GM23338 (cell line): Measurements from ENCODE around the gene ENPP1. TPM values are rescaled to one million over a fixed set of nuclear protein-coding genes. Genes with fewer than 3 reads are reported as not detected.
"Not testable (repeated sequence)": the region's sequence is repeated elsewhere in the genome, so short reads cannot be mapped to it uniquely, and the experiment has no call there.

ENCODE experiments used
- ATAC-seq: fragments of 200-7000 bp; cut with Tn5 transposase; 3 replicates; pipeline ENCODE4 v1.9.1; 2020
- DNase-seq: peaks from one replicate; pipeline ENCODE4 v3.0.0-alpha.2; 2015; ENCODE audit warnings: low spot score
- H2AFZ ChIP-seq: fragments of 200-600 bp; sonication (generic); 2 replicates; pipeline ENCODE4 v1.8.0; 2016; ENCODE audit warnings: antibody characterized with exemption, mild to moderate bottlenecking, moderate library complexity
- H3F3A ChIP-seq: fragments of 200-600 bp; sonication (generic); replicated peaks from 2 replicates; pipeline ENCODE4 v1.8.0; 2017; ENCODE audit warnings: antibody characterized with exemption, mixed run types, low read depth
- H3K27ac ChIP-seq: fragments of 200-600 bp; sonication (generic); 2 replicates; pipeline ENCODE4 v1.6.1; 2016; ENCODE audit warnings: low read depth
- H3K27me3 ChIP-seq: fragments of 200-600 bp; sonication (generic); 2 replicates; pipeline ENCODE4 v1.8.0; 2016; ENCODE audit warnings: mild to moderate bottlenecking, mixed run types, moderate library complexity; ENCODE audit not compliant: insufficient read depth
- H3K36me3 ChIP-seq: fragments of 200-600 bp; sonication (generic); 2 replicates; pipeline ENCODE4 v1.8.0; 2016; ENCODE audit warnings: mild to moderate bottlenecking; ENCODE audit not compliant: insufficient read depth
- H3K4me1 ChIP-seq: fragments of 200-600 bp; sonication (generic); 2 replicates; pipeline ENCODE4 v1.8.0; 2016; ENCODE audit warnings: mild to moderate bottlenecking, moderate library complexity; ENCODE audit not compliant: insufficient read depth
- H3K4me2 ChIP-seq: fragments of 200-600 bp; sonication (generic); 2 replicates; pipeline ENCODE4 v1.7.1; 2017; ENCODE audit warnings: mixed run types
- H3K4me3 ChIP-seq: fragments of 200-600 bp; sonication (generic); 2 replicates; pipeline ENCODE4 v1.6.1; 2016; ENCODE audit warnings: mixed run types
- H3K79me2 ChIP-seq: fragments of 200-600 bp; sonication (generic); replicated peaks from 2 replicates; pipeline ENCODE4 v1.8.0; 2017; ENCODE audit warnings: mild to moderate bottlenecking; ENCODE audit not compliant: insufficient read depth
- H3K9me2 ChIP-seq: fragments of 200-600 bp; sonication (generic); 2 replicates; pipeline ENCODE4 v1.8.0; 2017; ENCODE audit not compliant: insufficient read depth
- H4K20me1 ChIP-seq: fragments of 200-600 bp; sonication (generic); replicated peaks from 2 replicates; pipeline ENCODE4 v1.8.0; 2017; ENCODE audit warnings: mild to moderate bottlenecking; ENCODE audit not compliant: insufficient read depth
- H3K27ac Mint-ChIP-seq: 2 replicates; pipeline ENCODE4 v1.8.0; 2020; ENCODE audit warnings: inconsistent platforms, mild to moderate bottlenecking, moderate library complexity, mixed read lengths
- H3K27me3 Mint-ChIP-seq: 3 replicates; pipeline ENCODE4 v1.8.0; 2022; ENCODE audit warnings: low read depth, mild to moderate bottlenecking, moderate library complexity, mixed read lengths, inconsistent platforms; ENCODE audit not compliant: insufficient read depth, poor library complexity
- H3K36me3 Mint-ChIP-seq: 3 replicates; pipeline ENCODE4 v1.8.0; 2021; ENCODE audit warnings: low read depth, mild to moderate bottlenecking, inconsistent platforms, moderate library complexity, mixed read lengths
- H3K4me1 Mint-ChIP-seq: 3 replicates; pipeline ENCODE4 v1.8.0; 2020; ENCODE audit warnings: mild to moderate bottlenecking, inconsistent platforms, mixed read lengths
- H3K4me3 Mint-ChIP-seq: 3 replicates; pipeline ENCODE4 v1.8.0; 2021; ENCODE audit warnings: moderate library complexity, mild to moderate bottlenecking, inconsistent platforms, mixed read lengths
- H3K9me3 Mint-ChIP-seq: 3 replicates; pipeline ENCODE4 v1.8.0; 2020; ENCODE audit warnings: moderate library complexity, mild to moderate bottlenecking, inconsistent platforms, mixed read lengths
- ETS1 ChIP-seq: IDR thresholded peaks from 2 replicates; pipeline ENCODE4 v1.6.1; 2016; ENCODE audit warnings: antibody characterized with exemption
- EZH2 ChIP-seq: fragments of 200-600 bp; sonication (generic); IDR thresholded peaks from one replicate; pipeline ENCODE4 v1.8.0; 2017; ENCODE audit warnings: antibody characterized with exemption, mild to moderate bottlenecking, low read depth; ENCODE audit not compliant: unreplicated experiment
- EZH2phosphoT487 ChIP-seq: fragments of 200-600 bp; sonication (generic); IDR thresholded peaks from one replicate; pipeline ENCODE4 v1.8.1; 2018; ENCODE audit warnings: antibody characterized with exemption; ENCODE audit not compliant: unreplicated experiment
- POLR2AphosphoS5 ChIP-seq: IDR thresholded peaks from 2 replicates; pipeline ENCODE4 v1.6.1; 2016; ENCODE audit warnings: antibody characterized with exemption, low read depth
- STAT1 ChIP-seq: IDR thresholded peaks from one replicate; pipeline ENCODE4 v1.6.1; 2016; ENCODE audit warnings: antibody characterized with exemption; ENCODE audit not compliant: unreplicated experiment
- ZNF331 ChIP-seq: fragments of 250-450 bp; sonication (Bioruptor Pico); IDR thresholded peaks from 2 replicates; pipeline ENCODE4 v1.5.0; 2020; ENCODE audit warnings: low read depth, mild to moderate bottlenecking, moderate library complexity
- polyA plus RNA-seq: library from polyadenylated mRNA; unstranded; fragments of >200 nt; fragmentation: Nextera tagmentation; extraction: Ambion mirVana; gene quantifications from 2 replicates; pipeline ENCODE4 v1.2.1, GENCODE V29; 2016
- total RNA-seq: library from RNA; depleted of rRNA; stranded (reverse); fragments of >200 nt; shearing (Covaris generic); gene quantifications from 2 replicates; pipeline ENCODE4 v1.2.3, GENCODE V29; 2014
- TF ChIP-seq, protein P1 (sequence below): IDR thresholded peaks from one replicate; pipeline ENCODE4 v1.6.1; 2018; ENCODE audit warnings: antibody characterized with exemption; ENCODE audit not compliant: unreplicated experiment

ENPP1 gene
- total and polyA plus RNA-seq, 2 experiments from 2014 or later: 17.3 to 46.9 TPM

DNA sequence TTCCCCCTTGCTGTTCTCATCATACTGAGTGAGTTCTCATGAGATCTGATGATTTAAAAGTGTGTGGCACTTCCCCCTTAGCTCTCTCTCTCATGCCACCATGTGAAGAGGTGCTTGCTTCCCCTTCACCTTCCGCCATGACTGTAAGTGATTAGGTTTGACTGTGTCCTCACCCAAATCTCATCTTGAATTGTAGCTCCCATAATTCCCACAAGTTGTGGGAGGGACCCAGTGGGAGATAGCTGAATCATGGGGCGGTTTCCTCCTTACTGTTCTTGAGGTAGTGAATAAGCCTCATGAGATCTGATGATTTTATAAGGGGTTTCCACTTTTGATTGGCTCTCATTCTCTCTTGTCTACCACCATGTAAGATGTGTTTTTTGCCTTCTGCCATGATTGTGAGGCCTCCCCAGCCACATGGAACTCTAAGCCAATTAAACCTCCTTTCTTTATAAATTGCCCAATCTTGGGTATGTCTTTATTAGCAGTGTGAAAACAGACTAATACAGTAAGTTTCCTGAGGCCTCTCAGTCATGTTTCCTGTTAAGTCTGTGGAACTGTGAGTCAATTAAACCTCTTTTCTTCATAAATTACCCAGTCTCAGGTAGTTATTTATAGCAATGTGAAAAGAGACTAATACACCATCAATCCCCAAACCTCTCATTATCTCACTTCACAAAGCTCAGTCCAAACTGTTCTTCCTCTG is 108.4 kb downstream of the ENPP1 start:
- not testable (repeated sequence) for H4K20me1 ChIP-seq, H3K27ac ChIP-seq, H2AFZ ChIP-seq, H3K4me3 Mint-ChIP-seq, DNase-seq, H3K27me3 ChIP-seq, ATAC-seq, H3K4me2 ChIP-seq, H3K79me2 ChIP-seq, H3K4me1 ChIP-seq, H3K9me2 ChIP-seq, H3K27me3 Mint-ChIP-seq, H3K4me3 ChIP-seq, H3K27ac Mint-ChIP-seq
- peaks cover 11% of the 10 kb centered on the region; the same call in 1 of the 3 replicates for H3K4me1 Mint-ChIP-seq
- Histone ChIP-seq H3K36me3 (peaks cover 54% of the 10 kb centered on the region), H3F3A (peaks cover 56% of the 10 kb centered on the region)
- peaks cover 52% of the 10 kb centered on the region for H3K9me3 Mint-ChIP-seq
- peaks cover 84% of the 10 kb centered on the region for H3K36me3 Mint-ChIP-seq
- peak; percentile 75 for TF ChIP-seq POLR2AphosphoS5

GRCh38 chr6:131916847-131917246 is 109.0 kb downstream of the ENPP1 start:
- H3K9me2 ChIP-seq: no peaks in the 10 kb centered on the region
- peaks cover 11% of the 10 kb centered on the region; the same call in 1 of the 3 replicates for H3K4me1 Mint-ChIP-seq
- H2AFZ ChIP-seq: no peak overlapping the region
- no peak overlapping the region for H3K4me3 ChIP-seq
- peaks cover 78% of the 10 kb centered on the region for H3K36me3 Mint-ChIP-seq
- peaks cover 51% of the 10 kb centered on the region for H3F3A ChIP-seq
- no peaks in the 10 kb centered on the region for H3K27me3 ChIP-seq
- peaks cover 8% of the 10 kb centered on the region for H3K27me3 Mint-ChIP-seq
- ATAC-seq (no peak), DNase-seq (no peak)
- H3K27ac Mint-ChIP-seq: no peak overlapping the region
- peaks cover 52% of the 10 kb centered on the region for H3K9me3 Mint-ChIP-seq
- H3K4me1 ChIP-seq: no peaks in the 10 kb centered on the region
- 0 out of 2 replicates have a peak overlapping the region, but pooled peaks have one; percentile 35 for H3K27ac ChIP-seq
- no peak overlapping the region for H3K4me3 Mint-ChIP-seq
- TF ChIP-seq, protein P1, sequence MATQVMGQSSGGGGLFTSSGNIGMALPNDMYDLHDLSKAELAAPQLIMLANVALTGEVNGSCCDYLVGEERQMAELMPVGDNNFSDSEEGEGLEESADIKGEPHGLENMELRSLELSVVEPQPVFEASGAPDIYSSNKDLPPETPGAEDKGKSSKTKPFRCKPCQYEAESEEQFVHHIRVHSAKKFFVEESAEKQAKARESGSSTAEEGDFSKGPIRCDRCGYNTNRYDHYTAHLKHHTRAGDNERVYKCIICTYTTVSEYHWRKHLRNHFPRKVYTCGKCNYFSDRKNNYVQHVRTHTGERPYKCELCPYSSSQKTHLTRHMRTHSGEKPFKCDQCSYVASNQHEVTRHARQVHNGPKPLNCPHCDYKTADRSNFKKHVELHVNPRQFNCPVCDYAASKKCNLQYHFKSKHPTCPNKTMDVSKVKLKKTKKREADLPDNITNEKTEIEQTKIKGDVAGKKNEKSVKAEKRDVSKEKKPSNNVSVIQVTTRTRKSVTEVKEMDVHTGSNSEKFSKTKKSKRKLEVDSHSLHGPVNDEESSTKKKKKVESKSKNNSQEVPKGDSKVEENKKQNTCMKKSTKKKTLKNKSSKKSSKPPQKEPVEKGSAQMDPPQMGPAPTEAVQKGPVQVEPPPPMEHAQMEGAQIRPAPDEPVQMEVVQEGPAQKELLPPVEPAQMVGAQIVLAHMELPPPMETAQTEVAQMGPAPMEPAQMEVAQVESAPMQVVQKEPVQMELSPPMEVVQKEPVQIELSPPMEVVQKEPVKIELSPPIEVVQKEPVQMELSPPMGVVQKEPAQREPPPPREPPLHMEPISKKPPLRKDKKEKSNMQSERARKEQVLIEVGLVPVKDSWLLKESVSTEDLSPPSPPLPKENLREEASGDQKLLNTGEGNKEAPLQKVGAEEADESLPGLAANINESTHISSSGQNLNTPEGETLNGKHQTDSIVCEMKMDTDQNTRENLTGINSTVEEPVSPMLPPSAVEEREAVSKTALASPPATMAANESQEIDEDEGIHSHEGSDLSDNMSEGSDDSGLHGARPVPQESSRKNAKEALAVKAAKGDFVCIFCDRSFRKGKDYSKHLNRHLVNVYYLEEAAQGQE: no peak
- TF ChIP-seq ZNF331 (CRISPR knock-in tag): no peak
- TF ChIP-seq EZH2: no peak
- no peak for TF ChIP-seq ETS1
- TF ChIP-seq STAT1: no peak
- TF ChIP-seq EZH2phosphoT487: no peak
- peaks cover 3% of the 10 kb centered on the region; the same call in 1 of the 2 replicates for H3K79me2 ChIP-seq
- peaks cover 48% of the 10 kb centered on the region for H3K36me3 ChIP-seq
- H4K20me1 ChIP-seq: peaks cover 8% of the 10 kb centered on the region; the same call in 1 of the 2 replicates
- no peak overlapping the region for H3K4me2 ChIP-seq
